Islet precursor cell (in vitro differentiated cells): ENCODE data around the gene AP4E1.
A peak's percentile ranks its signal among the peaks of the same experiment; 100 is the strongest.
"Not testable (repeated sequence)": the region's sequence is repeated elsewhere in the genome, so short reads cannot be mapped to it uniquely, and the experiment has no call there.

Source experiments
- DNase-seq: peaks from one replicate; pipeline ENCODE4 v3.0.0-alpha.2; 2018

Gene AP4E1

GRCh38 chr15:50953302-50953701, 44.8 kb downstream of the AP4E1 start:
- no peak for DNase-seq

- DNase-seq: not testable (repeated sequence)
Measured at GRCh38 chr15:50954837-50955236, 46.4 kb downstream of the AP4E1 start.

DNA sequence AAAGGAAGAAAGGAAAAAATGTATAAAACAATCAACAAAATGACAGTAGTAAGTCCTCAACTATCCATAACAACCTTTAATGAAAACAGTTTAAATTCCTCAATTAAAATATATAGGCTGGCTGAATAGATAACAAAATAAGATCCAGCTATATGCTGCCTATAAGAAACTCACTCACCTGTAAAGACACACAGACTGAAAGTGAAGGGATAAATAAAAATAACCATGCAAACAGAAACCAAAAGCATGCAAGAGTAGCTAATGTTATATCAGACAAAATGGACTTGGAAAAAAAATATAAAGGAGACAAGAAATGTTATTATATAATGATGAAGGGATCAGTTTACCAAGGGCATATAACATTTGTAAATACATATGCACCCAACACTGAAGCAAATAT, 51.2 kb downstream of the AP4E1 start:
- DNase-seq: no peak

DNA sequence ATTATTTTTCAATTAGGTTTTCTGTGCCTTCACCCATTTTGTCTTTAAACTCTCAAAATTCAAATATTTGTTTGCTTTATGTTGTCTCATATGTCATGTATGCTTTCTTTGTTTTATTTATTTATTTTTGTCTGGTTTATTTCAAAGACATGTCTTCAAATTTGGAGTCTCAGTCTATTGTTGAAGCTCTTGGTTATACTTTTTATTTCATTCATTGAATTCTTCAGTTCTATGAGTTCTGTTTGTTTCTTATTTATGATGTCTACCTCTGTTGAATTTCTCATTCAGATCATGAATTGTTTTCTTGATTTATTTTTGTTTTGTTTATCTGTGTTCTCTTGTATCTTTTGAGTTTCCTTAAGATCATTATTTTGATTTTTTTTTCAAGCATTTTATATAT, 55.6 kb downstream of the AP4E1 start:
- DNase-seq: no peak

GRCh38 chr15:50968353-50968752, 59.9 kb downstream of the AP4E1 start:
- DNase-seq: no peak

DNA sequence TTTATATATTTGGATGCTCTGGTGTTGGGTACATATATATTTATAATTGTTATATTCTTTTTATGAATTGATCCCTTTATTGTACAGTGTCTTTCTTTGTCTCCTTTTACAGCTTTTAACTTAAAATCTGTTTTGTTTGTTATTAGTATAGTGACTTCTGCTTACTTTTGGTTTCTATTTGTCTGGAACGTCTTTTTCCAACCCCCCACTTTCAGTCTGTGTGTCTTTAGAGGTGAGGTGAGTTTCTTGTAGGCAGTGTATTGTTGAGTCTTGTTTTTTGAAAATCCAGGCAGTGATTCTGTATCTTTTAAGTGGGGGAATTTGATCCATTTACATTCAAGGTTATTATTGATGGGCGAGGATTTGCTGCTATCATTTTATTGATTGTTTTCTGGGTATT, 62.0 kb downstream of the AP4E1 start:
- no peak for DNase-seq

DNA sequence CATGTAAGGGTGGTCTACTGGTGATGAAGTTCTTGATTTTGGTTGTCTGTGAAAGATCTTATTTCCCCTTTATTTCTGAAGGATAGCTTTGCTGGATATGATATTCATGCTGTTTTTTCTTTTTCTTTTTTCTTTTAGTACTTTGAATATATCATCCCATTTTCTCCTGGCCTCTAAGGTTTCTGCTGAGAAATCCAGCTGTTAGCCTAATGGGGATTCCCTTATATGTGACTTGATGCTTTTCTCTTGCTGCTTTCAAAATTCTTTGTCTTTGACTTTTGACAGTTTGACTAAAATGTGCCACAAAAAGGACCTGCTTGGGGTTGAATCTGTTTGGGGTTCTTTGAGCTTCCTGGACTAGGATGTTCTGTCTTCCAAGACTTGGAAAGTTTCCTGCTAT, 62.6 kb downstream of the AP4E1 start:
- no peak for DNase-seq

DNA sequence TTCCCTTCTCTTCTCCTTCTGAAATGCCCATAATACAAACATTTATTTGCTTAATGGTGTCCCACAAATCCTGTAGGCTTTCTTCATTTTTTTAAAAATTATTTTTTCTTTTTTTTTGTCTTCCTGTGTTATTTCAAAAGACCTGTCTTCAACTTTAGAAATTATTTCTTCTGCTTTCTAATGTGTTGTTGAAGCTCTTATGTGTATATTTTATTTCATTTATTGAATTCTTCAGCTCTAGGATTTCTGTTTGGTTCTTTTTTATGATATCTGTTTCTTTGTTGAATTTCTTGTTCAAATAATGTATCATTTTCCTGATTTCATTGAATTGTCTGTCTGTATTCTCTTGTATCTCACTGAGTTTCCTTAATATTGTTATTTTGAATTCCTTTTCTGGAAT, 63.1 kb downstream of the AP4E1 start:
- DNase-seq: no peak

GRCh38 chr15:50973605-50974004, 65.1 kb downstream of the AP4E1 start:
- no peak for DNase-seq

GRCh38 chr15:50977162-50977561, 68.7 kb downstream of the AP4E1 start:
- DNase-seq: no peak

- DNase-seq: no peak
Measured at GRCh38 chr15:50978580-50978979, 70.1 kb downstream of the AP4E1 start.

DNA sequence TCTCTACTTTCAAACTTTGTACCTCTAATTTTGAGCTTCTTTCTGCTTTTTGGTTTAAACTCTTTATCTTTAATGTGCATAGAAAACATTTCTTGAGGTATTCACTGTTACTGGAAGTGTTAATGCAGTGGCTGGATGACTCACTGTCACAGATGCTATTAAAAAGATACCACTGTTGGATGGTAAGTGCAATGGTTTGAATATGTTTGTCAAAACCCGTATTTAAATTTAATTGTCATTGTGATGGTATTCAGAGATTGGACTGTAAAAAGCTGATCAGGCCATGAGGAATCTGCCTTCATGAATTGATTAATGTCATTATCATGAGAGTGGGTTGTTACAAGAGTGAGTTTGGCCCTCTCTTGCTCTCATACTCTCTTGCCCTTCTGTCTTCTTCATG, 70.6 kb downstream of the AP4E1 start:
- DNase-seq: no peak

- DNase-seq: peak; percentile 55
Measured at GRCh38 chr15:50993598-50993997, 85.1 kb downstream of the AP4E1 start.

DNA sequence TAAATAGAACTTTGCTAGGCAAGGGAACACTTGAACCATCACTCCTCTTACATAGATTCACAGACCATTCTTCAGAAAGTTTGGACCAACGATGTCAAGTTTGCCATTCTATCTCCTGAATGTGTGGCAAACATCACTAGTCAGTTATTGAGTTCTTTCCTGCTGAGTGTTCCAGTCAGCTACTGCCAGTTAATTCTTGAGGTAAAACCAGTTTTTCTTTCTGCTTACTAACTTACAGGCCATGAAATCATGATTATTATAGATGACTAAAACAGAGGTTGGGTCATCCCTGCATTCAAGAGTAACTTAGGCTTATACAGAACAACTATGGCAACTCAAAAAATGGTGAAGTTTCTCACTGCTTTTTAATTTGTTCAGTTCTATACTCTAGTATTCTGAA, 88.2 kb downstream of the AP4E1 start:
- no peak for DNase-seq

GRCh38 chr15:50997371-50998051, 89.0 kb downstream of the AP4E1 start:
- DNase-seq: no peak

DNA sequence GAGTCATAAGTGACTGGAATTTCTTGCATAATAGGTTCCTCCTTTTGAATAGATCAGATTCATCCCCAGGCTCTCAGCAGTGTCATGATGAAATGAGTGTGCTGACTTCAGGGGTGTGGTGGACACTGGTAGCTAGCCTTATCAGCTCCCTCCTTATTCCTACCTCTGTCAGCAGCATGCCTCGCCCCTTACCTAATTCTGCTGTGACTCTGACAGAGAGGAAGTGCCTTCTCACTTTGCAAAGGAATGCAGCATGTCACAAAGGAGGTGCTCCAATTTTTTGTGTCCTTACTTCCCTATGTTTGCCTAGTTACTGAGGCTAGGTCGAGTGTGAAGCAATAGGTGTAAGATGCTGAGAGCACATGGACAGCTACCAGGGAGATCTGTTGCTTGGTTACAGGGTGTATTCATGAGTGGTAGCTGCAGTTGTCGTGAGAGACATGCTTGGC, 95.6 kb downstream of the AP4E1 start:
- DNase-seq: peak; percentile 63

DNA sequence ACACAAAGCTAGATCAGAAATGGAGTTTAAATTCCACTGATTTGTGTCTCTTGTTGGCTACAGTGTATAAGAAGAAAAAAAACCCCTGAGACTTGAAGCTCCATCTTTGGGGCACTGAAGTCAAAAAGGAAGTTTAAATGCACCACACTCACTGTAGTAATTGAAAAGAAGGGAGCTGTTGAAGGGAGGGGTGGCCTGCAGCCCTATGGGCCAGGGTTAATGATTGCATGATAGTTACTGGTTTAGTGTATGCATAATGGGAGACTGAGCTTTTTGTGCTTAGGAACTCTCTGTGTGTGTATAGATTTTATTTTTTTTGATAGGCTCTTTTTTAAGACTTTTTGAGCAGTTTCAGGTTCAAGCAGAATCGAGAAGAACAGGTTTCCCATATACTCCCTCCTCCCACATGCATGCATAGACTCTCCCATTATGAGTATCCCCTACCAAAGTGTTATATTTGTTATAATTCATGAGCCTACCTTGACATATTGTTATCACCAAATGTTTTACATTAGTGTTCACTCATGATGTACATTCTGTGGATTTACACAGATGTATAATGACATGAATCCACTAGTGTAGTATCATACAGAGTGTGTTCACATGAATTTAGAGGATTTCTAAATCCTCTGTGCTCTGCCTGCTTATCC, 98.0 kb downstream of the AP4E1 start:
- no peak for DNase-seq

DNA sequence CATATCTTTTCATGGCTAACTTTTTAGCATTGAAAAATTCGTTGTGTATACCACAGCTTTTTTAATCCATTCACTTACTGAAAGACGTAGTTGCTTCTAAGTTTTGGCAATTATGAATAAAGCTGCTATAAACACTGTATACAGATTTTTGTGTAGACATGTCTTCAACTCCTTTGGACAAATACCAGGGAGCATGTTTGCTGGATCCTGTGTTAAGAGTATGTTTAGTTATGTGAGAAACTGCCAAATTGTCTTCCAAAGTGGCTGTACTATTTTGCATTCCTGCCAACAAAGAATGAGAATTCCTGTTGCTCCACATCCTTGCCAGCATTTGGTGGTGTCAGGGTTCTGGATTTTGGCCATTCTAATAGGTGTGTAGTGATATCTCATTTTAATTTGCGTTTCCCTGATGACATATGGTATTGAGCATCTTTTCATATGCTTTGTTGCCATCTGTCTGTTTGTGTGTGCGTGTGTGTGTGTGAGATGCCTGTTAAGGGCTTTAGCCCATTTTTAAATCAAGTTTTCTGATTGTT, 98.7 kb downstream of the AP4E1 start:
- DNase-seq: no peak

- DNase-seq: no peak
Measured at GRCh38 chr15:51011212-51011611, 102.7 kb downstream of the AP4E1 start.

DNA sequence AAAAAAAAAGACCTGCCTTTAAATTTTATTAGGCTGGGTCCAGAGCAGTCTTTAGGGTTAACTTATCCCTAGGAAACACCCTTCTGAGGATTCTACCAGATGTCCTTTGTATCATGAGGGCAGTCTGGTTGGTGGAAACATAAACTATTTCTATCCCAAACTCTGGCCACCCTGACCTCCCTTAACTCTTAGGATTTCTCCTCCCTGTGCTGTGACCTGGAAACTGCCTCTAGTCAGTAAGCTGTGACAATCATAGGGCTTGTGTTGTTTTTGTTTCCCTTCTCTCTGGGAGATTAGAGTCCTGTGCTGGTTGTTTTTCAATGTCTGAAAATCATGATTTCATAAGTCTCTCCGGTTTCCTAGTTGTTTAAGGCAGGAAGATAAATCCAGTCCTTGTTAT, 108.1 kb downstream of the AP4E1 start:
- DNase-seq: no peak

DNA sequence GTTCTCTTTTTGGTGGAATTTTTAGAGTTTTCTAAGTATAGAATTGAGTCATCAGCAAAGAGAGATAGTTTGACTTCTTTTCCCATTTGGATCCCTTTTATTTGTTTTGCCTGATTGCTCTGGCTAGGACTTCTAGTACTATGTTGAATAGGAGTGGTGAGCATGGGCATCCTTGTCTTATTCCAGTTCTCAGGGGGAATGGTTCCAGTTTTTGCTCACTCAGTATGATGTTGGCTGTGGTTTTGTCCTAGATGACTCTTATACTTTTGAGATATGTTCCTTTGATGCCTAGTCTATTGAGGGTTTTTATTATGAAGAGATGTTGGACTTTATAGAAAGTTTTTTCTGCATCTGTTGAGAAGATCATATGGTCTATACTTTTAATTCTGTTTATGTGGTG, 113.7 kb downstream of the AP4E1 start:
- no peak for DNase-seq

GRCh38 chr15:51023499-51023898, 115.0 kb downstream of the AP4E1 start:
- no peak for DNase-seq

GRCh38 chr15:51024735-51025453, 116.4 kb downstream of the AP4E1 start:
- DNase-seq: no peak

- DNase-seq: no peak
Measured at GRCh38 chr15:51025454-51025846, 117.0 kb downstream of the AP4E1 start.
